ENCODE data around the gene ASTN2.

ASTN2 gene

DNA sequence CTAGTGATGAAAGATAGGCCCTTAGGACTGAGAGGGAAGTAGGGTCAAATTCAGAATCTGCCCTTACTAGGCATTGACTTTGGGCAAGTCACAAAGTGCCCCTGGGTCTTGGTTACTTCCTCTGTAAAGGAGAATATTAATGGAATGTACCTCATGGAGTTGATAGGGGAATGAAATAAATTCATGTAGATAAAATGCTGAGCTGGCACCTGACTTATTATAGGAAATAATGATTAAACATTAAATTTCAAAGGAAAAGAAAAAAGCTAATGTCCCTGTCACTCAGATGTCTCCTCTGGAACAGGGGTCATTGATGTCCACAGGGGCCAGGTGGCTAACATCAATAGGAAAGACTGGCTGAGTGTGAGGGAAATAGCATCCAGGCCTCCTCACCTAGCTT, 406.4 kb downstream of the ASTN2 start:
- no peak for DNase-seq (ENCODE audit: low spot score)
- TF ChIP-seq, protein P1, sequence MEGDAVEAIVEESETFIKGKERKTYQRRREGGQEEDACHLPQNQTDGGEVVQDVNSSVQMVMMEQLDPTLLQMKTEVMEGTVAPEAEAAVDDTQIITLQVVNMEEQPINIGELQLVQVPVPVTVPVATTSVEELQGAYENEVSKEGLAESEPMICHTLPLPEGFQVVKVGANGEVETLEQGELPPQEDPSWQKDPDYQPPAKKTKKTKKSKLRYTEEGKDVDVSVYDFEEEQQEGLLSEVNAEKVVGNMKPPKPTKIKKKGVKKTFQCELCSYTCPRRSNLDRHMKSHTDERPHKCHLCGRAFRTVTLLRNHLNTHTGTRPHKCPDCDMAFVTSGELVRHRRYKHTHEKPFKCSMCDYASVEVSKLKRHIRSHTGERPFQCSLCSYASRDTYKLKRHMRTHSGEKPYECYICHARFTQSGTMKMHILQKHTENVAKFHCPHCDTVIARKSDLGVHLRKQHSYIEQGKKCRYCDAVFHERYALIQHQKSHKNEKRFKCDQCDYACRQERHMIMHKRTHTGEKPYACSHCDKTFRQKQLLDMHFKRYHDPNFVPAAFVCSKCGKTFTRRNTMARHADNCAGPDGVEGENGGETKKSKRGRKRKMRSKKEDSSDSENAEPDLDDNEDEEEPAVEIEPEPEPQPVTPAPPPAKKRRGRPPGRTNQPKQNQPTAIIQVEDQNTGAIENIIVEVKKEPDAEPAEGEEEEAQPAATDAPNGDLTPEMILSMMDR (IDR thresholded peaks at IDR 0.05; ENCODE audit: extremely low read depth, insufficient read depth, missing control alignments): no peak
- in situ Hi-C loops (cut with MboI; ENCODE audit: low pct_unique_long_range_greater_than_20kb, low sequenced_read_pairs, unreplicated experiment): no loop called here

DNA sequence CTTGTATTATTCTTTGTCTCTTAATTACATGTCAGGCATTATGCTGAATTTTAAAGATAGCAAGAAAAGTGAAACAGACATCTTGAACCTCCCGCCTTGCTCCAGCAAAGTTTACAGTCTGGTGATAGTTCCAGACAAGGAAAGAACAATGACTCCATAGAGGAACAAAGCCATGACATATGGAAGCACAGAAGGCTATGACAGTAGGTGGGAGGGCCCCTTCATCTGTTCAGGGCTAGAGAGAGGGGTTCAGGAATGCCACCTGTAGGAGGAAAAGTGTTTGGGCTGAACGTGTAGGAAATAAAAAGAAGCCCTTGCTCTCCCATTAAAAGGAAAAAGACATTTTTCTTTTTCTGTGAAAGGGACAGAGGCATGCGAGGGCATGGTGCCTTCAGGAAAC, 412.2 kb downstream of the ASTN2 start:
- no peak for DNase-seq (ENCODE audit: low spot score)
- in situ Hi-C loops (cut with MboI; ENCODE audit: low pct_unique_long_range_greater_than_20kb, low sequenced_read_pairs, unreplicated experiment): no loop called here
- TF ChIP-seq, protein P1 (IDR thresholded peaks at IDR 0.05; ENCODE audit: extremely low read depth, insufficient read depth, missing control alignments): no peak

DNA sequence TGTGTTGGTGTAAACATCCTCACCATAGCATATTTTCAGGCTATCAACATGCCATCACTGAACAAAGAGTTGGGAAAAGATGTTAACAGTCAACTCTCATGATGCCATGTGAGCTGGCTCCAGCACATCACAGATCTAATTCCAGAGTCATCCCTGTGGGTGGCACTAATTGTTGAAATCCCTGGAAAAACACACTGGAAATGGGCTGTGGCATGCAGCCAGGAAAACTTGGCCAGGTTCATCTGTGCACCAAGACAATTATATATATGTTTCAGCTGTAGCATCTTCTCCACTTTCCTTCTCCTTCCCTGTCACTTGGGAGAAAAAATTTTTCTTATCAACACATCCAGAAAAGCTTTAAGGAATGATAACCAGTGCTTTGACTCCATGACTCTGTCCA, 414.0 kb downstream of the ASTN2 start:
- TF ChIP-seq, protein P1 (IDR thresholded peaks at IDR 0.05; ENCODE audit: extremely low read depth, insufficient read depth, missing control alignments): no peak
- in situ Hi-C loops (cut with MboI; ENCODE audit: low pct_unique_long_range_greater_than_20kb, low sequenced_read_pairs, unreplicated experiment): no loop called here

DNA sequence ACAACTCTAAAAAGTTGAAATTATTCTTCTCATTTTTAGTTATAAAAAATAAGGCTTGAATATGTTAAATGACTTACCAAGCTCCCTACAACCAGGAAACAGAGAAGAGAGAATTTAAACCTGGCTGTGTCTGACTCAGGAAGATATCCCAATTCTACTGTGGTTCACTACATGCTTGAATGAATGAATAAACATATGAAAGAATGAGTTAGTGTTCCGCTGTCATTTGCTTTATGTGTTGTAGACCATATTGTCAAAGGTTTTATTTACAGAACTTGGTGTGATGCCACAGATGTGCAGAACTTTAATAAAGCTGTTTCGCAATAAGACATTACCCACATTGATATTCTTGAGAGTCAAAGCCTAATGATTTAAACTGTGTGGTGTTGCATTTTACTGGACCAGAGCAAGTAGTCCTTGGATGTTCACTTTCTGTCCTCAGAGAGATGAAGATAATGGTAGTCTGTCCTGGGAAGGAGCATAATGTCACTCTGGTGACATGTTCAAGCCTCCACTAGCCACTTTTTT, 414.6 kb downstream of the ASTN2 start:
- TF ChIP-seq, protein P1 (IDR thresholded peaks at IDR 0.05; ENCODE audit: extremely low read depth, insufficient read depth, missing control alignments): no peak
- DNase-seq (ENCODE audit: low spot score): no peak
- in situ Hi-C loops (cut with MboI; ENCODE audit: low pct_unique_long_range_greater_than_20kb, low sequenced_read_pairs, unreplicated experiment): no loop called here

More for the DNA sequence above, 414.0 kb downstream of the ASTN2 start:
- DNase-seq (ENCODE audit: low spot score): no peak

DNA sequence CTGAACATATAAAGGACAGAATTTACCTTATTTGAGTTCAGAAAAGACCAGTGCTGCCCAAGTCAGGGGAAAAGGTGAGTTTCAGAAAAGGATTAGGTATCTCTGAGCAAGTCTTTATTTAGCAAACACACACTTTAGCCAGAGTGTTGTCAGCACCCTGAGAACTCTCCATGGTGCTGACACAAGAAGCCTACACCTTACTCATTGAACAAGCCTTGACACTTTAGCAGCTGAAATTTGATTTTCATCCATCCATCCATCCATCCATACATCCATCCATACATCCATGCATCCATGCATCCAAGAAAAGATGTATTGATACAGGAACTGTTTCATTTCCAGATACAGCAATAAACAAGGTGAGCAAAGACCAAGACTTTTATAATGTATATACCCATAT, 416.6 kb downstream of the ASTN2 start:
- TF ChIP-seq, protein P1 (IDR thresholded peaks at IDR 0.05; ENCODE audit: extremely low read depth, insufficient read depth, missing control alignments): no peak
- in situ Hi-C loops (cut with MboI; ENCODE audit: low pct_unique_long_range_greater_than_20kb, low sequenced_read_pairs, unreplicated experiment): no loop called here
- peak; percentile 34 for DNase-seq (ENCODE audit: low spot score)

DNA sequence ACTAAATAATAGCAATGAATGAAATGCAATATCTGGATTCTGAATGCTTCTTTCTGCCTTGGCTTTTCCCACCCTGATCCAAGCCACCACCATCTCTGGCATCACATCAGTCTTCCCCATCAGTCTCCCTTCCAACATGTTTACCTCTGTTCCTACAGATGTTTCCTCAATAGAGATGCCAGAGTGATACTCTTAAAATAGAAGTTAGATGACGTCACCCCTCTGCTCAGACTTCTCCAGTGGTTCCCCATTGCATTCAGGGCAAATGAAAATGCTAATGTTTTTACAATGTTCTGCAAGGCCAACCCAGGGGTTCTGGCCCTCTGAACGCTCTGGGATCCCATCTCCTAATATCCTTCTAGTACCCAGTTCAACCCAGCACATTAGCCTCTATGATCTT, 422.0 kb downstream of the ASTN2 start:
- in situ Hi-C loops (cut with MboI; ENCODE audit: low pct_unique_long_range_greater_than_20kb, low sequenced_read_pairs, unreplicated experiment): no loop called here
- DNase-seq (ENCODE audit: low spot score): no peak
- TF ChIP-seq, protein P1 (IDR thresholded peaks at IDR 0.05; ENCODE audit: extremely low read depth, insufficient read depth, missing control alignments): no peak

DNA sequence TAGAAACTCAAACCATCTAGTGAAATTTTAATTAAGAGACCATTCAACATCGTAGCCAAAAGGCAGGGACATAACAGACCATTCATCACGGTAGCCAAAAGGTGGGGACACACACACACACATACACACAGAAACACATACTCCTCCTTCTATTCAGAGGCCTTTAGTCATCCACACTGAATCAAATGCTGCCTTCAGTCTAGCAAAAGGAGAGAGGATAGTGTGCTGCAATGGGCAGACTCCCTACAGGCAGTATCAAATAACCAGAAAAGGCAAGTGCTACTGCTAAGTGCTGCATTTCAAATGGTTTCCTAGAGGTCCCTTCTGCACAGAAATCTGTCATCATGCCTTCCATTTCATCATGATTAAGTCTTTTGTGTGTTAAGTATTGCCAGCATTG, 423.8 kb downstream of the ASTN2 start:
- in situ Hi-C loops (cut with MboI; ENCODE audit: low pct_unique_long_range_greater_than_20kb, low sequenced_read_pairs, unreplicated experiment): no loop called here
- TF ChIP-seq, protein P1 (IDR thresholded peaks at IDR 0.05; ENCODE audit: extremely low read depth, insufficient read depth, missing control alignments): no peak
- no peak for DNase-seq (ENCODE audit: low spot score)

All from GM13977 (cell line).